T-helper 2 cell treated with Interferon-gamma antibody and Interleukin-4, amounts not matched to agents 5 μg/mL and 100 μg/mL, for 36 hours (primary cell): ENCODE results near the gene RBMS3.

ENCODE experiments used
- DNase-seq: peaks from one replicate; pipeline ENCODE4 v3.0.0; 2021; ENCODE audit warnings: low spot score
- H3K27ac Mint-ChIP-seq: one replicate; pipeline ENCODE4 v1.8.0; 2021; ENCODE audit warnings: mild to moderate bottlenecking, mixed read lengths
- H3K27me3 Mint-ChIP-seq: one replicate; pipeline ENCODE4 v1.8.0; 2021; ENCODE audit warnings: low read depth, mixed read lengths
- H3K36me3 Mint-ChIP-seq: one replicate; pipeline ENCODE4 v1.8.0; 2021; ENCODE audit warnings: low read depth, mixed read lengths
- H3K4me1 Mint-ChIP-seq: one replicate; pipeline ENCODE4 v1.8.0; 2021; ENCODE audit warnings: low read depth, mixed read lengths
- H3K4me3 Mint-ChIP-seq: one replicate; pipeline ENCODE4 v1.8.0; 2022; ENCODE audit warnings: mild to moderate bottlenecking, moderate library complexity, mixed read lengths
- H3K9me3 Mint-ChIP-seq: one replicate; pipeline ENCODE4 v1.8.0; 2021; ENCODE audit warnings: mixed read lengths

Gene RBMS3

DNA sequence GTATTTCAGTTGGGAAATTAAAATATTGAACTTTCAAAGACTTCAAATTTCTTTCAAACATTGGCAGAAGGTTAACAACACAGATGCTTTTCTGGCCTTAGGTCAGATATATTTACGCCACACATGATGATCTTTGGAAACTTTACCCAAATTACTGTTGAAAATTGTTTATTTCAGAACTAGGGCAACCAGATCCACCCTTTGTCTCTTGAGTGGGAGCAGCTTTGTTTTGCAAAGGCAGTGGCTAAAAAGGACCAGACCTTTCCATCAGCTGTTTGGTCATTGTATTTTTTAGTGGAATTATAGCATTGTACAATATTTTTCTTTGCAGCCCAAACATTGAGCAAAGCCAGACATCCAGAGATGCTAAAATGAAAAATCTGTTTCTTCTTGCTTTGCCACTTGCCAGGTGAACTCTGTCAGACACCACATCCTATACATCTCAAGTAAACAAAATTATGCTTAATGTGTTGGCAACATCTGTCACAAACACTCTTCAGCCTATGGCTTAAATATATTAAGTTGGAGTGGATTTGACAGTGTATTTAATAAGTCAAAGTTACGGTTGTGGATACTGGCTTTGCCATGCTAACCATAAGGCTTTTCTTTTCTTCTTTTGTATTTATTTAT lies 651.9 kb downstream of the RBMS3 start:
- Mint-ChIP-seq H3K27ac (no peak overlapping the region), H3K27me3 (peaks cover 7% of the 10 kb centered on the region), H3K4me1 (peaks cover 11% of the 10 kb centered on the region), H3K9me3 (no peaks in the 10 kb centered on the region), H3K36me3 (no peaks in the 10 kb centered on the region), H3K4me3 (no peak overlapping the region)
- no peak for DNase-seq

DNA sequence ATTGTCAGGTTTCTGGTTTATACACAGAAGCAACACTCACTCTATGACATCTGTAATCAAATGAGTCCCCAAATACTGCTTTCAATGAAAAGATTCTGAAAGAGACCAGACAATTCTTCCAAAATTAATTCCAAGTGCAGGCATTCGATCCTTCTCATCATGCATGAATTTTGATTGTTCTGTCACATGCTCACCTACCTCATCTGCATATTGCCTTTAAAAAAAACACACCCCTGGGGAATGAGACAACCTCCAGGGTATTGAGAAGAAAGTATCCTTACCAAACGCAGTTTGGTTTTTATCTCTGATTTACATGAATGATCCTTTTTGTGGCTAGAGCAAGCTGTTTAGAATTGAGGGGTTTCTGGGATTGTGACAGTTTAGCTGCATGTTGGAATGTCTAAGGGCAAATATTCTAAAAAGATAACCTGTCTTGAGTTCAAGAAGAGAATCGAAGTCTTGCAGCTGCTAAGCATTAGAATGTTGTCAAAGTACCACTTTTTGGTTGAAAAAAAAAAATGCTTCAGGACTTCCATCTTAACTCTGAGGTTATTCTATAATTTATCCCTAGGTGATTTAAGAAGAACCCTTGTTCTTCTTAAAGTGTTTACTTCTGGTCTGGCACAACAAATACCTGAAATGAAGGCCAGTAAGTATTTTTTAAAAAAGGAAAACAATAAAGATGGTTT lies 653.1 kb downstream of the RBMS3 start:
- Mint-ChIP-seq H3K36me3 (no peaks in the 10 kb centered on the region), H3K27me3 (peaks cover 7% of the 10 kb centered on the region), H3K27ac (no peak overlapping the region), H3K4me3 (no peak overlapping the region), H3K4me1 (peaks cover 11% of the 10 kb centered on the region), H3K9me3 (no peaks in the 10 kb centered on the region)
- no peak for DNase-seq

DNA sequence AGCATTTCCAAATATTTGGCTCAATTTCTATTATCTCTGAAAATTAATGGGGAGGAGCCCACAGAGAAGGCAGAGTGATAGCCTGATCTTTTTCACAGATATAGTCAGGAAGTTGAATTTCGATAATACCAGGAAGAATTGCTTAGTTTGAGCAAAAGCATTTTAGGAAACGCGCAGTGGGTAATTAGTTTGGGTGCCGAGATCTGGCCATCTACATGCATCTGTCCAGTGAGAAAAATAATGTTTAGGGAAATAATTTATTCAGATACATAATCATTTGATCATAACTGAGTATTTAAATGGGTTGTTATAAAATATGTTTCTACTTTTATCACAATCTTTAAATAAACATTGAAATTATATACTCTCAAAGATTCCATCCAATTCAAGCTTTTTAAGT lies 653.9 kb downstream of the RBMS3 start:
- Mint-ChIP-seq H3K9me3 (no peaks in the 10 kb centered on the region), H3K27ac (no peak overlapping the region), H3K4me1 (peaks cover 12% of the 10 kb centered on the region), H3K4me3 (no peak overlapping the region), H3K27me3 (peaks cover 7% of the 10 kb centered on the region), H3K36me3 (no peaks in the 10 kb centered on the region)
- DNase-seq = no peak

GRCh38 chr3:29936054-29936453 lies 655.2 kb downstream of the RBMS3 start:
- peaks cover 18% of the 10 kb centered on the region for H3K4me1 Mint-ChIP-seq
- peaks cover 7% of the 10 kb centered on the region for H3K27me3 Mint-ChIP-seq
- peak; percentile 30 for DNase-seq
- no peak overlapping the region for H3K4me3 Mint-ChIP-seq
- H3K27ac Mint-ChIP-seq = no peak overlapping the region
- peaks cover 3% of the 10 kb centered on the region for H3K9me3 Mint-ChIP-seq
- no peaks in the 10 kb centered on the region for H3K36me3 Mint-ChIP-seq

DNA sequence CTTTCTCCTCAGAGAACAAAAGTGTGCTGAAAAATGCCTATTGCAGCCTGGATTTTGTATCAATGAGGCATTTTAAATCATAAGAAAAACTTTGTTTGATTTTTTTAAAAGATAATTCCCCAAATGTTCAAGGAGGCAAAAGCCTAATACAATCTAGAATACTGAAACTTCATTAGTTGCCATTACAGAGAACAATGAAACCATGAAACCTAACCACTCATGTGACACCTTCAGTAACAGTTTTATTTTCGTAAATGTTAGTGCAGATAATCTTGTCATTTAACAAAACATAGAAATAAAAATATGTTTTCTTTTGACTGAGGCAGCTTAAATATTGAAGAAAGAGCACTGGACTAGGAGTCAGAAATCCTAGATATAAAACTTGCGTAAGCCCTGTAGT lies 655.9 kb downstream of the RBMS3 start:
- DNase-seq = no peak
- Mint-ChIP-seq H3K4me1 (peaks cover 18% of the 10 kb centered on the region), H3K27ac (no peak overlapping the region), H3K9me3 (peaks cover 3% of the 10 kb centered on the region), H3K4me3 (no peak overlapping the region), H3K36me3 (no peaks in the 10 kb centered on the region), H3K27me3 (peaks cover 4% of the 10 kb centered on the region)

DNA sequence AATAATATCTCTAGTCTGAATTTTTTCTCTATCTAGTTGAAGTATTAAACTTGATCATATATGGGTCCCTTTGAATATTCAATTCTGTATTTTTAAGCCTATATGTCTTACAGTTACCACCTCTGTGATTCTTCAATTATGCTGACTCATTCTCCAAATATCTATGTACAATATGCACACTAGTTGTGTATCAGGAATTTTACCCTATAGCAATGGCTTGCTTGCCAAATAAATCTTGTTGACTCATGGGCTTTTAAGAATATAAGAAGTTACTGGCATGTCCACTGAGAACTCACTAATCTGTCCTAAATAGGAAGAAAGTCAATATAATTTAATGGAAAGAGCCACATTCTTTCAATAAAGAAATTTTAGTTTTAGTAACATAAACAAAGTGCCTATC lies 656.3 kb downstream of the RBMS3 start:
- Mint-ChIP-seq H3K4me3 (no peak overlapping the region), H3K27me3 (peaks cover 4% of the 10 kb centered on the region), H3K9me3 (peaks cover 3% of the 10 kb centered on the region), H3K27ac (no peak overlapping the region), H3K4me1 (peaks cover 19% of the 10 kb centered on the region), H3K36me3 (no peaks in the 10 kb centered on the region)
- no peak for DNase-seq

DNA sequence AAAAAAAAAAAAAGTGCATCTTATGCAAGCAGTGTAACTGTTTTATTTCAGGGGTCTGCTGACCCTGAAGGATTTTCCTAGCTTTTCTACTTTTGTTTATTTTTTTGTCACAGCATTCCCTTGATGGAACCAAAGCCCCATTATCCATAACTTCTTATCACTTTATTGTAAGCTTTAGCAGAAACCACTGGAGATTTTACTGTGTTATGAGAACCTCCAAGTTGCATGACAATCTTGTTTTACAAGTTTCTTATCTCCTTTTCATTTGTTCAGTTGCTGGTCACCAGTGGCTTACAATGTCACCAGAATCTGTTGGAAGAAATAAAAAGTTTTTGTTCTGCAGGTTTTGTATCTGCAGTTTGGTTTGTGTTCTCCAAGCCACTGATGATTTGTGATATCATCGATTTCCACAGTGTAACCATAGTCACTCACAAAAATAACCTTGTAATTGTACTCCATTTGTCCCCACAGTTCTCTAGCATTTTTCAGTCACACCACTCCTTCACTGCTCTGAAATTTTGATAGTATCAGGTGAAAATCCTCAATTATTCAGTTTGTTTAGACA lies 660.0 kb downstream of the RBMS3 start:
- no peak for DNase-seq
- Mint-ChIP-seq H3K4me1 (peaks cover 21% of the 10 kb centered on the region), H3K4me3 (no peak overlapping the region), H3K36me3 (no peaks in the 10 kb centered on the region), H3K27me3 (no peaks in the 10 kb centered on the region), H3K9me3 (peaks cover 3% of the 10 kb centered on the region), H3K27ac (no peak overlapping the region)

DNA sequence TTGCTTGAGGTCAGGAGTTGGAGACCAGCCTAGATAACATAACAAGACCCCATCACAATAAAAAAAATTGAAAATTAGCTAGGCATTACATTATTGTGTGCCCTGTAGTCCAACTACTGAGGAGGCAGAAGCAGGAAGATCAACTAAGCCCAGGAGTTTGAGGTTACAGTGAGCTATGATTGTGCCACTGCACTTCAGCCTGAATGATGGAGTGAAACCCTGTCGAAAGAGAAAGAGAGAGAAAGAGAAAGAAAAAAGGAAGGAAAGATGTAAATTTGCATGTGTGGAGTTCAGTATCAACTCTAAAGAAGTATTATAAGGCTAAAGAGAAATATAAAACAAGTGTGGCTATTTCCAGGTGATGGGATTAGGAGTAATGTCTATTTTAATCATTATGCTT lies 661.4 kb downstream of the RBMS3 start:
- Mint-ChIP-seq H3K27me3 (peaks cover 2% of the 10 kb centered on the region), H3K4me1 (peaks cover 10% of the 10 kb centered on the region), H3K9me3 (peaks cover 3% of the 10 kb centered on the region), H3K4me3 (no peak overlapping the region), H3K36me3 (no peaks in the 10 kb centered on the region), H3K27ac (no peak overlapping the region)
- DNase-seq = no peak

DNA sequence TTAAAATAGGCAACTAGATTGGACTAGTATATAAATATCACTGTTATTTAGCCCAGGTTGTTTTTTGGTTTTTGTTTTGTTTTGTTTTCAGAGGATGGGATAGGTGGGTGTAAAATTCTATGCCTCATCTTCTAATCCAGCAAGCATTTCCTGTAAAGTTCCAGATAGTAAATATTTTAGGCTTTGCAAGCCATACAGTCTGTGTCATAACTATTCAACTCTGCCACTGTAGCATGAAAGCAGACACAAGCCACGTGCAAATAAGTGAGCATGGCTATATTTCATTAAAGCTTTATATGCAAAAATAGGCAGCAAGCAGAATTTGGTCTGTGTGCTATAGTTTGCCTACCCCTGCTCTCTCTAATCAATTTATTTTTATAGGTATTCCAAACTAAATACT lies 668.3 kb downstream of the RBMS3 start:
- Mint-ChIP-seq H3K27me3 (peaks cover 2% of the 10 kb centered on the region), H3K27ac (no peak overlapping the region), H3K9me3 (no peaks in the 10 kb centered on the region), H3K4me1 (no peaks in the 10 kb centered on the region), H3K4me3 (no peak overlapping the region), H3K36me3 (no peaks in the 10 kb centered on the region)
- no peak for DNase-seq

- Mint-ChIP-seq H3K4me1 (no peaks in the 10 kb centered on the region), H3K36me3 (no peaks in the 10 kb centered on the region), H3K27ac (no peak overlapping the region), H3K27me3 (peaks cover 2% of the 10 kb centered on the region), H3K4me3 (no peak overlapping the region), H3K9me3 (no peaks in the 10 kb centered on the region)
- DNase-seq = no peak
Measured at GRCh38 chr3:29949940-29950616, 669.2 kb downstream of the RBMS3 start.

GRCh38 chr3:29952431-29952830 lies 671.6 kb downstream of the RBMS3 start:
- H3K27ac Mint-ChIP-seq = no peak overlapping the region
- H3K4me1 Mint-ChIP-seq = no peaks in the 10 kb centered on the region
- H3K27me3 Mint-ChIP-seq = peaks cover 1% of the 10 kb centered on the region
- no peaks in the 10 kb centered on the region for H3K36me3 Mint-ChIP-seq
- no peak for DNase-seq
- no peak overlapping the region for H3K4me3 Mint-ChIP-seq
- H3K9me3 Mint-ChIP-seq = no peaks in the 10 kb centered on the region

- Mint-ChIP-seq H3K4me3 (no peak overlapping the region), H3K27ac (no peak overlapping the region), H3K36me3 (no peaks in the 10 kb centered on the region), H3K27me3 (peaks cover 1% of the 10 kb centered on the region), H3K9me3 (no peaks in the 10 kb centered on the region), H3K4me1 (no peaks in the 10 kb centered on the region)
- no peak for DNase-seq
Measured at GRCh38 chr3:29955413-29955812, 674.5 kb downstream of the RBMS3 start.

- Mint-ChIP-seq H3K4me1 (no peaks in the 10 kb centered on the region), H3K27ac (no peak overlapping the region), H3K9me3 (no peaks in the 10 kb centered on the region), H3K36me3 (no peaks in the 10 kb centered on the region), H3K27me3 (peaks cover 1% of the 10 kb centered on the region), H3K4me3 (no peak overlapping the region)
- no peak for DNase-seq
Measured at GRCh38 chr3:29958816-29959215, 677.9 kb downstream of the RBMS3 start.

DNA sequence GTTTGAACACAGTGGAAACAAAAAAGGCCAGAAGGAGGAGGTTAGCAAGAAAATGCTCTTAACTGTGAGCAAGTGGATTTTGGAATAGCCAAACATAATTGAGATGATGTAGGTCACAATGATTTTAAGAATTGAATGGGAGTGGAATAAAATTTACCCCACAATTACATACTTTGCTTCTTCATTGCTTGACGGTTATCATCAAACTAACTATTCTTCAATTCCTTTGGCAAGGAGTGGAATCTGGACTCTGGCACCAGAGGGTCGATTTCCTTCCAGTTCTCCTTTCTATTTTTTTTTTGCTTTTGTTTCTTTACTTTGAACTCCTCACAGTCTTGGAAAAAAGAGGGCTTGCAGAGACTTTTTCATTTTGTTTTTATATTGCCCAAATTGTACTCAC lies 691.0 kb downstream of the RBMS3 start:
- Mint-ChIP-seq H3K27me3 (peaks cover 2% of the 10 kb centered on the region), H3K4me3 (no peak overlapping the region), H3K9me3 (no peaks in the 10 kb centered on the region), H3K4me1 (no peaks in the 10 kb centered on the region), H3K36me3 (no peaks in the 10 kb centered on the region), H3K27ac (no peak overlapping the region)
- no peak for DNase-seq
